HEK293 (cell line): ENCODE measurements around the gene SLC28A1.

Source experiments
- KLF16 ChIP-seq: fragments of 450-650 bp; formaldehyde crosslinking; IDR thresholded peaks from 2 replicates; pipeline ENCODE4 v1.5.1; 2017; ENCODE audit warnings: missing biosample characterization, missing genetic modification characterization
- ZNF174 ChIP-seq: fragments of 450-650 bp; formaldehyde crosslinking; IDR thresholded peaks from 2 replicates; pipeline ENCODE4 v1.5.0; 2017; ENCODE audit warnings: missing biosample characterization, mild to moderate bottlenecking, missing genetic modification characterization
- ZNF274 ChIP-seq, 2 experiments: fragments of 200-500 bp in 1 of 2; fragments of 450-650 bp in 1 of 2; sonication (Bioruptor generic) in 1 of 2; formaldehyde crosslinking in 1 of 2; IDR thresholded peaks; 2 replicates each; pipeline versions ENCODE4 v1.5.1 to v1.6.1; 2014 to 2016; ENCODE audit warnings: borderline replicate concordance in 1 of 2, inconsistent platforms in 1 of 2, low read length in 1 of 2, missing biosample characterization in 1 of 2, missing genetic modification characterization in 1 of 2
- ZNF394 ChIP-seq: fragments of 450-650 bp; formaldehyde crosslinking; IDR thresholded peaks from 2 replicates; pipeline ENCODE4 v1.5.1; 2016; ENCODE audit warnings: missing biosample characterization, missing genetic modification characterization, mild to moderate bottlenecking, moderate library complexity, borderline replicate concordance
- ZNF423 ChIP-seq: fragments of 450-650 bp; formaldehyde crosslinking; IDR thresholded peaks from 2 replicates; pipeline ENCODE4 v1.5.1; 2016; ENCODE audit warnings: missing biosample characterization, missing genetic modification characterization
- ZNF596 ChIP-seq: fragments of 450-650 bp; IDR thresholded peaks from 2 replicates; pipeline ENCODE4 v1.5.0; 2018; ENCODE audit warnings: missing biosample characterization, mild to moderate bottlenecking, missing genetic modification characterization, moderate library complexity
- ZNF776 ChIP-seq: fragments of 450-650 bp; formaldehyde crosslinking; IDR thresholded peaks from 2 replicates; pipeline ENCODE4 v1.5.0; 2017; ENCODE audit warnings: missing biosample characterization, missing genetic modification characterization, borderline replicate concordance
- ZNF777 ChIP-seq: fragments of 450-650 bp; formaldehyde crosslinking; IDR thresholded peaks from 2 replicates; pipeline ENCODE4 v1.5.1; 2017; ENCODE audit warnings: missing biosample characterization, missing genetic modification characterization, borderline replicate concordance
- ZNF843 ChIP-seq: fragments of 450-650 bp; formaldehyde crosslinking; IDR thresholded peaks from 2 replicates; pipeline ENCODE4 v1.5.1; 2016; ENCODE audit warnings: missing biosample characterization, missing genetic modification characterization
- TF ChIP-seq, protein P1 (sequence below): fragments of 450-650 bp; formaldehyde crosslinking; IDR thresholded peaks from 2 replicates; pipeline ENCODE4 v1.5.1; 2016; ENCODE audit warnings: missing biosample characterization, missing genetic modification characterization
- TF ChIP-seq, protein P2 (sequence below): fragments of 450-650 bp; IDR thresholded peaks from 2 replicates; pipeline ENCODE4 v1.5.1; 2018; ENCODE audit warnings: missing biosample characterization, missing genetic modification characterization
- TF ChIP-seq, protein P3 (sequence below): fragments of 450-650 bp; formaldehyde crosslinking; IDR thresholded peaks from 2 replicates; pipeline ENCODE4 v1.5.1; 2016; ENCODE audit warnings: missing biosample characterization, missing genetic modification characterization
- TF ChIP-seq, protein P4 (sequence below): fragments of 450-650 bp; formaldehyde crosslinking; IDR thresholded peaks from 2 replicates; pipeline ENCODE4 v1.5.1; 2016; ENCODE audit warnings: missing biosample characterization, missing genetic modification characterization

DNA sequence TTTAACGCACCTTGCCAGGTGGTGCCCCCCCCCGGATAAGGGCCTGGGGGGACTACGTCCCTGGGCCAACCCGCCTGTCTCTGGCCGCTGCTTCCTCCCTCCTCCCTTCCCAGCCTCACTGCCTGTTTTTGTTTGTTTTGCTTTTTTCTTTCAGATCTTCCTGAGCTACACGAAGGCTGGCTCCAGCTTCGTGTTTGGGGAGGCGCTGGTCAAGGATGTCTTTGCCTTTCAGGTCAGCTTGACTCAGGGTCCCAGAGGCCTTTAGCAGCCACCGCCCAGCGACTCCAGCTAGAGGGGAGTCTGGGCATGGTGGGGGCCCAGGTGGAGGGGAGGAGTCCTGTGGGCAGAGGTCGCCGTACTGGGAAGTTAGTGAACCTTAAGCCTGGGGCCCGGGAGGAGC is 24.1 kb downstream of the SLC28A1 start:
- no peak for TF ChIP-seq ZNF423 (tag by site-specific recombination)
- TF ChIP-seq, protein P1, sequence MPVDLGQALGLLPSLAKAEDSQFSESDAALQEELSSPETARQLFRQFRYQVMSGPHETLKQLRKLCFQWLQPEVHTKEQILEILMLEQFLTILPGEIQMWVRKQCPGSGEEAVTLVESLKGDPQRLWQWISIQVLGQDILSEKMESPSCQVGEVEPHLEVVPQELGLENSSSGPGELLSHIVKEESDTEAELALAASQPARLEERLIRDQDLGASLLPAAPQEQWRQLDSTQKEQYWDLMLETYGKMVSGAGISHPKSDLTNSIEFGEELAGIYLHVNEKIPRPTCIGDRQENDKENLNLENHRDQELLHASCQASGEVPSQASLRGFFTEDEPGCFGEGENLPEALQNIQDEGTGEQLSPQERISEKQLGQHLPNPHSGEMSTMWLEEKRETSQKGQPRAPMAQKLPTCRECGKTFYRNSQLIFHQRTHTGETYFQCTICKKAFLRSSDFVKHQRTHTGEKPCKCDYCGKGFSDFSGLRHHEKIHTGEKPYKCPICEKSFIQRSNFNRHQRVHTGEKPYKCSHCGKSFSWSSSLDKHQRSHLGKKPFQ (tag by site-specific recombination), result no peak
- TF ChIP-seq, protein P2, sequence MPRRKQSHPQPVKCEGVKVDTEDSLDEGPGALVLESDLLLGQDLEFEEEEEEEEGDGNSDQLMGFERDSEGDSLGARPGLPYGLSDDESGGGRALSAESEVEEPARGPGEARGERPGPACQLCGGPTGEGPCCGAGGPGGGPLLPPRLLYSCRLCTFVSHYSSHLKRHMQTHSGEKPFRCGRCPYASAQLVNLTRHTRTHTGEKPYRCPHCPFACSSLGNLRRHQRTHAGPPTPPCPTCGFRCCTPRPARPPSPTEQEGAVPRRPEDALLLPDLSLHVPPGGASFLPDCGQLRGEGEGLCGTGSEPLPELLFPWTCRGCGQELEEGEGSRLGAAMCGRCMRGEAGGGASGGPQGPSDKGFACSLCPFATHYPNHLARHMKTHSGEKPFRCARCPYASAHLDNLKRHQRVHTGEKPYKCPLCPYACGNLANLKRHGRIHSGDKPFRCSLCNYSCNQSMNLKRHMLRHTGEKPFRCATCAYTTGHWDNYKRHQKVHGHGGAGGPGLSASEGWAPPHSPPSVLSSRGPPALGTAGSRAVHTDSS (tag by site-specific recombination), result no peak
- TF ChIP-seq ZNF394 (tag by site-specific recombination), result no peak
- TF ChIP-seq, protein P3, sequence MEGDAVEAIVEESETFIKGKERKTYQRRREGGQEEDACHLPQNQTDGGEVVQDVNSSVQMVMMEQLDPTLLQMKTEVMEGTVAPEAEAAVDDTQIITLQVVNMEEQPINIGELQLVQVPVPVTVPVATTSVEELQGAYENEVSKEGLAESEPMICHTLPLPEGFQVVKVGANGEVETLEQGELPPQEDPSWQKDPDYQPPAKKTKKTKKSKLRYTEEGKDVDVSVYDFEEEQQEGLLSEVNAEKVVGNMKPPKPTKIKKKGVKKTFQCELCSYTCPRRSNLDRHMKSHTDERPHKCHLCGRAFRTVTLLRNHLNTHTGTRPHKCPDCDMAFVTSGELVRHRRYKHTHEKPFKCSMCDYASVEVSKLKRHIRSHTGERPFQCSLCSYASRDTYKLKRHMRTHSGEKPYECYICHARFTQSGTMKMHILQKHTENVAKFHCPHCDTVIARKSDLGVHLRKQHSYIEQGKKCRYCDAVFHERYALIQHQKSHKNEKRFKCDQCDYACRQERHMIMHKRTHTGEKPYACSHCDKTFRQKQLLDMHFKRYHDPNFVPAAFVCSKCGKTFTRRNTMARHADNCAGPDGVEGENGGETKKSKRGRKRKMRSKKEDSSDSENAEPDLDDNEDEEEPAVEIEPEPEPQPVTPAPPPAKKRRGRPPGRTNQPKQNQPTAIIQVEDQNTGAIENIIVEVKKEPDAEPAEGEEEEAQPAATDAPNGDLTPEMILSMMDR (tag by site-specific recombination), result no peak
- no peak for TF ChIP-seq ZNF776 (tag by site-specific recombination)
- TF ChIP-seq ZNF596 (tag by site-specific recombination), result no peak
- TF ChIP-seq, protein P4, sequence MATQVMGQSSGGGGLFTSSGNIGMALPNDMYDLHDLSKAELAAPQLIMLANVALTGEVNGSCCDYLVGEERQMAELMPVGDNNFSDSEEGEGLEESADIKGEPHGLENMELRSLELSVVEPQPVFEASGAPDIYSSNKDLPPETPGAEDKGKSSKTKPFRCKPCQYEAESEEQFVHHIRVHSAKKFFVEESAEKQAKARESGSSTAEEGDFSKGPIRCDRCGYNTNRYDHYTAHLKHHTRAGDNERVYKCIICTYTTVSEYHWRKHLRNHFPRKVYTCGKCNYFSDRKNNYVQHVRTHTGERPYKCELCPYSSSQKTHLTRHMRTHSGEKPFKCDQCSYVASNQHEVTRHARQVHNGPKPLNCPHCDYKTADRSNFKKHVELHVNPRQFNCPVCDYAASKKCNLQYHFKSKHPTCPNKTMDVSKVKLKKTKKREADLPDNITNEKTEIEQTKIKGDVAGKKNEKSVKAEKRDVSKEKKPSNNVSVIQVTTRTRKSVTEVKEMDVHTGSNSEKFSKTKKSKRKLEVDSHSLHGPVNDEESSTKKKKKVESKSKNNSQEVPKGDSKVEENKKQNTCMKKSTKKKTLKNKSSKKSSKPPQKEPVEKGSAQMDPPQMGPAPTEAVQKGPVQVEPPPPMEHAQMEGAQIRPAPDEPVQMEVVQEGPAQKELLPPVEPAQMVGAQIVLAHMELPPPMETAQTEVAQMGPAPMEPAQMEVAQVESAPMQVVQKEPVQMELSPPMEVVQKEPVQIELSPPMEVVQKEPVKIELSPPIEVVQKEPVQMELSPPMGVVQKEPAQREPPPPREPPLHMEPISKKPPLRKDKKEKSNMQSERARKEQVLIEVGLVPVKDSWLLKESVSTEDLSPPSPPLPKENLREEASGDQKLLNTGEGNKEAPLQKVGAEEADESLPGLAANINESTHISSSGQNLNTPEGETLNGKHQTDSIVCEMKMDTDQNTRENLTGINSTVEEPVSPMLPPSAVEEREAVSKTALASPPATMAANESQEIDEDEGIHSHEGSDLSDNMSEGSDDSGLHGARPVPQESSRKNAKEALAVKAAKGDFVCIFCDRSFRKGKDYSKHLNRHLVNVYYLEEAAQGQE (tag by site-specific recombination), result no peak
- no peak for TF ChIP-seq ZNF274 (IDR thresholded peaks at IDR 0.05; ENCODE audit: low read length)
- no peak for TF ChIP-seq ZNF274 (tag by site-specific recombination; IDR thresholded peaks at IDR 0.05; ENCODE audit: borderline replicate concordance)
- TF ChIP-seq KLF16 (tag by site-specific recombination), result no peak
- no peak for TF ChIP-seq ZNF174 (tag by site-specific recombination)
- no peak for TF ChIP-seq ZNF843 (tag by site-specific recombination)
- TF ChIP-seq ZNF777, result no peak
